GM12864 (cell line): ENCODE measurements around the gene ADAM23.
"Not testable (repeated sequence)": the region's sequence is repeated elsewhere in the genome, so short reads cannot be mapped to it uniquely, and the experiment has no call there.

Source experiments
- DNase-seq: peaks from one replicate; pipeline ENCODE4 v3.0.0-alpha.2; 2011; ENCODE audit warnings: low read depth
- H3K4me3 ChIP-seq: 2 replicates; pipeline ENCODE4 v1.5.1; 2011; ENCODE audit warnings: mild to moderate bottlenecking, low read depth, low read length, control low read depth
- CTCF ChIP-seq: IDR thresholded peaks from 2 replicates; pipeline ENCODE4 v1.5.1; 2011; ENCODE audit warnings: low read depth, mild to moderate bottlenecking, moderate library complexity, low read length, control low read depth, inconsistent platforms; ENCODE audit errors: missing control alignments

The ADAM23 gene

GRCh38 chr2:206442833-206443734 is at the start of gene ADAM23:
Gene ADAM23 (plus strand): TSS chr2:206443532. CDS start chr2:206443867, 335 bp downstream.
- H3K4me3 ChIP-seq: peak within 1 kb of the TSS; percentile 52
- DNase-seq: no peak
- TF ChIP-seq CTCF: peak; percentile 21

- no peak for TF ChIP-seq CTCF
- no peak for DNase-seq
- no peak overlapping the region for H3K4me3 ChIP-seq
Observed at GRCh38 chr2:206396211-206396610, 47.1 kb upstream of the ADAM23 start.

- not testable (repeated sequence) for H3K4me3 ChIP-seq
Observed at GRCh38 chr2:206402956-206403569, 40.3 kb upstream of the ADAM23 start.

GRCh38 chr2:206408323-206409320 is 34.7 kb upstream of the ADAM23 start:
- TF ChIP-seq CTCF: no peak
- no peak overlapping the region for H3K4me3 ChIP-seq
- DNase-seq: no peak

More at GRCh38 chr2:206402956-206403569, 40.3 kb upstream of the ADAM23 start:
- not testable (repeated sequence) for DNase-seq

GRCh38 chr2:206410714-206411113 is 32.6 kb upstream of the ADAM23 start:
- no peak for TF ChIP-seq CTCF
- DNase-seq: no peak
- no peak overlapping the region for H3K4me3 ChIP-seq

GRCh38 chr2:206415618-206416243 is 27.6 kb upstream of the ADAM23 start:
- DNase-seq: no peak
- no peak overlapping the region for H3K4me3 ChIP-seq
- TF ChIP-seq CTCF: no peak
